DMS114 treated with DMSO at 0.1 percent for 48 hours (cell line): ENCODE measurements around the gene ARHGAP35.
"Not testable (repeated sequence)": the region's sequence is repeated elsewhere in the genome, so short reads cannot be mapped to it uniquely, and the experiment has no call there.

Experiments
- DNase-seq: peaks from one replicate; lab custom pipeline; 2025; ENCODE audit not compliant: unreplicated experiment; lab: John Stamatoyannopoulos, UW

Gene ARHGAP35

GRCh38 chr19:46842791-46843190 is 18.0 kb upstream of the ARHGAP35 start:
- DNase-seq = no peak

GRCh38 chr19:46844067-46844489 is 16.7 kb upstream of the ARHGAP35 start:
- DNase-seq = no peak

DNA sequence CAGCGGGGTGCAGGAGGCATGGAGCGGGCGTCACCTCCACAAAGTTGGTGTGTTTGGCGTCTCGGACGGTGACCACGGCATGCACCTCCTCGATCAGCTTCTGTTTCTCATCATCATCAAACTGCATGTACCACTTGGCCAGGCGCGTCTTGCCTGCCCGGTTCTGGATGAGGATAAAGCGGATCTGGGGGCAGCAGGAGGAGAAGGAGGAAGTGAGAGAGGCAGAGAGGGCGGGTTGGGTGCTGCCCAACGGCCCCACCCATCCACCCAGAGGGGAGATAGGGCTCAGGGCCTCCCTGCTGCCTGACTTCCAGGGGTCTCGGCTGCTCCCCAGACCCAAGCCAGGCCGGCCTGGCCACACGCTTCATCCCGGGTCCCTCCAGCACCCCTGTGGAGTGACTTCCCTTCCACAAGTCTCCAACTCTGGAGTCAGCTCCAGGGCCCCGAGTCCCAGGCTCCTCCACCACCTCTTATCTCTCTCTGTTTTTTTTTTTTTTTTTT is 14.8 kb upstream of the ARHGAP35 start:
- no peak for DNase-seq

DNA sequence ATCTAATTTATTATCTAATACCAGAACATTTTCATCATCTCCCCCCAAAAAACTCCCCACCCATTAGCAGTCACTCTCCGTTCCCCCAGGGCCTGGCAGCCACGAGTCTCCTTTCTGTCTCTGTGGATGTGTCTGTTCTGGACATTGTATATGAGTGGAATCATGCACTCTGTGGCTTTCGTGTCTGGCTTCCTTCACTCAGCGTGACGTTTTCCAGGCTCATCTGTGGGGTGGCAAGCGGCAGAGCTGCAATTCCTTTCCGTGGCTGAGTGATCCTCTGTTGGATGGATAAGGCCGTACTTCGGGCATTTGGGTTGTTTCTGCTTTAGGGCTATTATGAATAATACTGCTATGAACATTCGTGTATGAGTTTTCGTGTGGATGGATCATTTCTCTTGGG is 13.3 kb upstream of the ARHGAP35 start:
- DNase-seq = no peak

DNA sequence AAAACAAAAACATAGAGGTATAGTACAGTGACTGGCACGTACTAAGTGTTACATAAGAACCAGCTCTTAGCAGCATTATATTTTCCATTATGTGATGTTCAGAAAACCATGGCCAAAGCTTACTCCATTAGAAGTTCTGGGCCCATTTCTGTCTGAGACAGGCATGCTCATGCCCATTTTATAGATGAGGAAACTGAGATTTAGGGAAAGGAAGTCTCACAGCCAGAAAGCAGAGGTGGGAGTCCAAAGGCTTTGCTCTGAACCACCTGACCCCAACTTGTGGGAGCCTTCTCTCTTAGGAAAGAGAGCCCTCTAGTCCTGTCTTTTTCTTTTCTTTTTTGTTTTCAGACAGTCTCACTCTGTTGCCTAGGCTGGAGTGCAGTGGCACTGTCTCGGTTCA is 12.4 kb upstream of the ARHGAP35 start:
- DNase-seq = no peak

DNA sequence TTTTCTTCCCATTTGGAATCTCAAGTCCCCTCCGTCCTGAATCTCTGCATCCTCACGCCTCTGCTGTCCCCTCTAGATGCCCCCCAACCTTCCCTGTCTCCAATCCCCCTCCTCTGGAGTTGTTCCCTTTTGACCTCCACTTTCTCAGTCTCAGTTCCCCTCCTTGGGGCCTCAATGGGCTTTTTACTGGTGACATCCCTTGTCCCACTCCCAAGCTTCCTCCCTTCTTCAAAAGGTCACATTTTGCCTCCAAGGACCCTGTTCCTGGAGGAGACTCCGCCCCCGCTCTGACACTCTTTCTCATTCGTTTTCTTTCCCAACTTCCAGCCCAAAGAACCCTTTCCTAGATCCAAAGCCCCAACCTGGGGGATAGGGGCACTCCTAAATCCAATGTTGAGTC is 11.2 kb upstream of the ARHGAP35 start:
- DNase-seq = no peak

GRCh38 chr19:46850228-46851203 is 10.3 kb upstream of the ARHGAP35 start, which contains the start of gene AP2S1:
Gene AP2S1 (minus strand): TSS chr19:46850846. CDS start chr19:46850766, 80 bp downstream.
- peak; percentile 92 for DNase-seq

DNA sequence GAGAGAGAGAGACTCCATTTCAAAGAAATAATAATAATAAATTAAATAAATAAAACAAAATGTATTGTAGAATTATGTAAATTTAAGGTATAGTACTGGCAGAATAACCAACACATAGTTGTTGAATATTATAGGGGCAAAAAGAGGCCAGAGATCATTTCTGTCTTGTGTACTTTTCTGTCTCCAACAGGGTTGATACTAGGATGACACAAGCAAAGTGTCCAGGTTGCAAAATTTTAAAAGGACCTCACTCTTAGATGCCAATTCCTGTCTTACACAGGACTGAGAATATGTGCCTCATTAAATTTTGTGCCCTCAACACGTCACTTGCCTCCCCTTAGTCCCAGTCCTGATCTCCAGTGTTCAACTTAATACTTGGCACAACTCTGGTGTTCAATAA is 8.0 kb upstream of the ARHGAP35 start:
- DNase-seq = no peak

GRCh38 chr19:46854698-46855097 is 6.1 kb upstream of the ARHGAP35 start:
- not testable (repeated sequence) for DNase-seq

GRCh38 chr19:46856062-46857022 is 4.5 kb upstream of the ARHGAP35 start:
- DNase-seq = peak; percentile 78

GRCh38 chr19:46859637-46860124 is 1.1 kb upstream of the ARHGAP35 start:
- no peak for DNase-seq

GRCh38 chr19:46860125-46860845 is 512 bp upstream of the ARHGAP35 start:
- peak; percentile 92 for DNase-seq

DNA sequence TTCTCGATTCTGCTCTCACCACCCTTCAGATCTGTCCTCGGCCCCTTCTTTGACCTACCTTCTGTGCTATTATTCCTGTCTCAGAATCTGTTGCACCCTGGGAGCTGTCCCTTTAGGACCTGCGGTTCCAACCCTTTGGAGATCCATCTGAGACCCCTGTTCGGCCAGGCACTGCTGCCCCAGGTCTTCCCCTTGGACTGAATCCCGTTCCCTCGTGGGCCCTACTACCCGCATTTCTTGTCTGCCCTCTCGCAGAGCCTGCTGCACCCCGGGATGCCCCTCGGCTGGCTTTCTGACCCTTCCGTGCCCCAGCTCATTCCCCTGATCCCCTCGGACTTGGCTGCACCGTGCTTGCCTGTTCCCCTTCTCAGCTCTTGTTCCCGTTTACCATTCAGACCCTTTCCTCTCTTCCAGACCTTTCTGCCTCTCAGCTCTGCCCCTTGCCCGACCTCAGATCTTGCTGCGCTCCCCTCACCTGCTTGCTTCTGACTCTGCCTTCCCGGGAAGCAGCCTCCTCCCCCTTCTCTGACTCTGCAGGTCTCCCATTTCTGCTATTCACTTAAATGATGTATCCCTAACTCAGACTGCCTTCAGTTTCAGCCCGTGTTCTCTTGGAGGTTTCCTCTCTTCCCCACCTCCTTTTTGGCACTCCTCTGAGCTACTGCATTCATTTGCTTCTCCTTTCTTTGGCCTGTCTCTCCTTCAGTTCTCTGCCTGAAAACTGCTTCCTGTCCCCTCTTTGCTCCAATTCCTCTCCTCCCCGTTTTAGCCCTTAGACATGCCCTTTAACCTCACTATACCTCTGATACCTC is 1.1 kb downstream of the ARHGAP35 start:
- no peak for DNase-seq

GRCh38 chr19:46862503-46862834 is 1.7 kb downstream of the ARHGAP35 start:
- DNase-seq = no peak

DNA sequence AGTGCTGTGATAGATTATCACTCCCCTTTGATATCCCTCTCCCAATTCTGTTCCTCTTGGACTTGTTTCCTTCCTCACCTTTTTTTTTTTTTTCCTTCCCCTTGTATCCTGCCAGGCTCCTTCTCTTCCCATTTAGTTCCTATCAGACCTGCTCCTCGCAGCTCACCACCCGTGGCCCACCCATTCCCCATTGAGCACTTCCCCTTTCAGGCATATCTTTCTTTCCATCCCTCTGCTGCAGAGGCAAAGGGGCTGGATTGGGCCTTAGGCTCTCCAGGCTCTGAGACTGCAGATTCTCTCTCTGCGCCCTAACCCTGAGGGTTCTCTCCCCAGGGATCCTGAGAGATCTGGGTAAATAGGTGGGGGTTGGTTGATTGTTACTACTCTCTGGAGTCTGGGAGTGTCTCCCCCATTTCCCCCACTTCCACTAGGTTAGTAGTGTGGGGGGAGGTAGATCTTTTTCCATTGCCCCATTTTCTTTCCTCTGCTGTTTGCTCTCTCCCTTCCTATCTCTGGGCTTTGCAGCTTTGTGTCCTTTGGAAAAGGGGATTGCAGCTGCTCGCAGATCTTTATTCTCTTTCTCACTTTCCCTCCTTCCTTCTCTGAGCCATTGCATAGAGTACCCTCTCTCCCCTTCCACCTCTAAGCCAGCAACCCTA is 2.3 kb downstream of the ARHGAP35 start:
- DNase-seq = no peak

GRCh38 chr19:46863818-46864629 is 3.2 kb downstream of the ARHGAP35 start:
- no peak for DNase-seq

DNA sequence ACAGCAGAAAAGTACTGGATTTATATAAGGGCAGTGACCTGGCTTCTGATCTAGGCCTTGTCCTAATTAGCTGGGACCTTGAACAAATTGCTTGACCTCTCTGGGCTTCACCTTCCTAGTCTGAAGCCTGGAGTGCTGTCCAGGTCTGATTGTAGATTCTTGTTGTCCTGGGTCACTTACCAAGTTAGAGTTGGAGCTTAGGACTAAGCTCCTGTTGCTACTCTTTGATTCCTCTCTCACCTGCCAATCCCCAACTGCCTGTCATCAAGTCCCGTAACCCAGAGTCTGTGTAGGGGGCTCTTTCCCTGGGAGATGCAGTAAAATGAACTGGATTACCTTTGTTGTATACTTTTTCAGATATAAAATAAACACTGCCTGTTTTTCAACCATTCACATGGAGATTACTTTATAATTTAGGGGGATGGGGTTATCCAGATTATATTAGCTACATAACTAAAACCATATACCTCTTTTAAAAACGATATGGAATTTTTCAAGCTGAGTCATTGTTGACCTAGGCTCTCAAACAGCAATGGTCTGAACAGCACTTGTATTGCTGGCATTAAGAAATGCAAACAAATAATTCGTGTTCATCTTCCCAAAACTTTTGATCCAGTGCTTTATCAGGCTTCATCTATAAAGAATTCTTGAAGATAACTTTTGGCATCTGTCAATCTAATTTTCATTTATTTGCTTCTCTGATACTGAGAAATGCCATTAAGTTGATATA is 5.8 kb downstream of the ARHGAP35 start:
- DNase-seq = no peak

DNA sequence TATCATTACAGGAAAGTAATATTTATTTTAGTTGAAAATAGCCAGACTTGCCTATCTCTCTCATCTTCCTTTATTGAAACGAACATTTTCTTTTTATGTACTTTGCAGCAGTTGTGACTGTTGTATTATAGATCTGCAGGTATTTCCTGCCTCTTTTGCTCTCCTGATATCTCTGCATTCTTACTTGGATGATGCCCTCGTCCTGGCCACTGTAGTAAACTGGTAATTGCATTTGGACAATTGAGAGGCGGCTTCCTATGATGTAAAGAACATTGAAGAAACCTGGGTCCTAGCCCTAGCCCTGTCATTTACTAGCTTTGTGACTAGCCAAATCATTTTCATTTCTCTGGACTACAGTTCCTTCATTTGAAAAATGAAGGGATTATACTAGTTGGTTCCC is 6.4 kb downstream of the ARHGAP35 start:
- DNase-seq = no peak
